HuH-7 (cell line): ENCODE results near the gene CIITA.

Experiments used
- DNase-seq: peaks from one replicate; pipeline ENCODE4 v3.0.0; 2011; ENCODE audit warnings: low spot score

The CIITA gene

GRCh38 chr16:10982465-10983150 is 105.6 kb downstream of the CIITA start:
- DNase-seq, result no peak

GRCh38 chr16:10983159-10983558 is 106.2 kb downstream of the CIITA start:
- no peak for DNase-seq

GRCh38 chr16:10984509-10984908 is 107.5 kb downstream of the CIITA start:
- no peak for DNase-seq
